HG03095 (cell line): ENCODE results near the gene MED1.

ENCODE experiments used
- ATAC-seq: cut with Tn5 transposase; IDR thresholded peaks from one replicate; pipeline ENCODE4 v1.9.1; 2021; ENCODE audit warnings: moderate library complexity; ENCODE audit not compliant: unreplicated experiment

The MED1 gene

DNA sequence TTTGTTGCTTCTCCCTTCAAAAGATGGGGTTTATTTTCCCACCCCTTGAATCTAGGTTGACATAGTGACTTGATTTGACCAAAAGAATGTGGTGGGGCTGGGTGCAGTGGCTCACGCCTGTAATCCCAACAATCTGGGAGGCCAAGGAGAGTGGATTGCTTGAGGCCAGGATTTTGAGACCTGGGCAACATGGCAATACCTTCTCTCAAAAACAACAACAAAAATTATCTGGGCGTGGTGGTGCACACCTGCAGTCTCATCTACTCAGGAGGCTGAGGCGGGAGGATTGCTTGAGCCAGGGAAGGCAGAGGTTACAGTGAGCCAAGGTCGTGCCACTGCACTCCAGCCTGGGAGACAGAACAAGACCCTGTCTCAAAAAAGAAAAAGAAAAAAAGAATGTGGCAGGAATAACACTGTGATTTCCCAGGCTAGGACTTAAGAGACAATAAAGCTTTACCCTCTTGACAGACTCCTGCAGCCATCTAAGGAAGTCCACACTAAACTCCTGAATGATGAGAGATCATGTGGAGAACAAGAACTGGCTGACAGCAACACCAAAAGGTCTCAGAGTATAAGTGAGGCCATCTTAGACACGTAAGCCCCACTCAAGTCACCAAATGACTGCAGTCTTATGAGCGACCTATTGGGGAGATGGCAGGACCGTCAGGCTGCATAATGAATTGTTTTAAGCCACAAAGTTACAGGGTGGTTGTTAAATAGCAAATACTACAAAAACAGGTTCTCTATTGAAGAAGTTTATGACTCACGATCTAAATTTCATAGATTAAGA, 86.6 kb downstream of the MED1 start:
- ATAC-seq, result no peak

DNA sequence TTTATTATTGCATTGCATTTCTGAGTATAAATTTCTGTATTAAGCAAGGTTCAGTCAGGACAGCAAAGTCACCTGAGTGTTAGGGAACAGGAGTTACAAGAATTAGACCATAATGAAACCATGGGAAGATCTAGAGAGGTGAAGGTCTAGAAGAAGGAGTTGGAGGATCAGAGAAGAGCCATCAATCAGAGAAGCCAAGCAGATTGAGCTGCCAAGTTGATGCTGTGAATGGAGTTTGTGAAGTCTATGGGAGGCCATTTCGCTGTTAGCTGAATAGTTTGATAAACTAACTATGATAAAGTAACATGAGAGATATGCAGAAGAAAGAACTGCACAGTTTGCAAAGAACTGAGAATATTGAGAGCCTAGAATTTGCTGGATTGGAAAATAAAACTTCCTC, 90.0 kb downstream of the MED1 start:
- no peak for ATAC-seq

DNA sequence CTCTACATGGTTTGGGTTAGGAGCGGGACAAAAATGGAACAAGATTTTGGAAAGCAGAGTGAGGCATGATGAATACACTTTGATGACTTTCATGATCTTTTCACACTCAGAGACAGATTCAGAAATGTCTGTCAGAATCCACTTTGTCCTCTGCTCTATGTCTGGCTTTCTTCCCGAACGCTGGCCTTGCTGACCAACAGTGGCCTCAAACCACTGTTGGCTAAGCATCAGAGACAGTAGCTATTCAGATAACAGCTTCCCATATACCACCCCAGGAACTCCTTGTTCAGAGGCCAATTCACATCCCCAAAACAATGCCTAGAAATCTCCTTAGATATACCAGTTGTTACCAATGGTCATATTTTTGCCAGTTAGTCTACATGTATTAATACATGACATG, 90.5 kb downstream of the MED1 start:
- ATAC-seq, result no peak

- no peak for ATAC-seq
Observed at GRCh38 chr17:39359994-39360393, 91.1 kb downstream of the MED1 start.

- no peak for ATAC-seq
Observed at GRCh38 chr17:39357986-39358385, 93.1 kb downstream of the MED1 start.

- no peak for ATAC-seq
Observed at GRCh38 chr17:39357488-39357887, 93.6 kb downstream of the MED1 start.
